ENCODE results near the gene SPINK13.
A peak's percentile ranks its signal among the peaks of the same experiment; 100 is the strongest.

- TF ChIP-seq CTCF (IDR thresholded peaks at IDR 0.05; ENCODE audit: low read length), result 0 out of 2 replicates have a peak, but pooled peaks have one; percentile 8
- no peak for TF ChIP-seq EZH2 (IDR thresholded peaks at IDR 0.05; ENCODE audit: borderline replicate concordance, low read length)
These were observed 37.9 kb downstream of the SPINK13 start for GRCh38 chr5:148306446-148306845.

Data from OCI-LY1 (cell line).